Endometrium (tissue), 2 donors: ENCODE results near the gene VAV3.

Source experiments
- FAIRE-seq: peaks from 2 replicates; lab custom pipeline; 2012; peaks lifted over from hg19 to GRCh38; lab: Jason Lieb, UNC
- donor health status: control.
- donor health status: control.

The VAV3 gene

DNA sequence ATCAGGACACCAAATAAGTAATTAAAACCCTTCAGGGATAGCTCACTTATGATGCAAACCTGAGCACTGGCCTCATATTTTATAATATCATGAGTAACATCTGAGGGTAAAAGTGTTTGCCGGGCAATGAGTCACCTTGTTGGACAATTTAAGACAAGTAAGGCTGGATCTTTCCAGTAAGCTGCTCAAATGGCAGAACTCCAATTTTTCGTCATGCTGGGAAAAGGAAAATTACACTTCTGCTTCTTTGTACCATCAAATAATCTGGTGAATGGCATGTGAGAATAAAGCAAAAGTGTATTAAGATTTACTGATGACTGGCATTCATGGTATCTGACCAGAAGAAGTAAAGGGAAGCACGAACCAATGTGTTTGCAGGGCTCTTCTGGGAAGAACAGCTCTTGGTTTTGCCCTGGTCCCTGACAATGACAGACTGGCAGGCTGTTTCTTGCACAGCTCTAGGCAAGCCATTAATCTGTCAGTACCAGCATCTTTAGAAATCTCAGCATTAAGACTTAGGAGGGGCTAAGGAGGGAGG is 392.2 kb downstream of the VAV3 start:
- FAIRE-seq = no peak

DNA sequence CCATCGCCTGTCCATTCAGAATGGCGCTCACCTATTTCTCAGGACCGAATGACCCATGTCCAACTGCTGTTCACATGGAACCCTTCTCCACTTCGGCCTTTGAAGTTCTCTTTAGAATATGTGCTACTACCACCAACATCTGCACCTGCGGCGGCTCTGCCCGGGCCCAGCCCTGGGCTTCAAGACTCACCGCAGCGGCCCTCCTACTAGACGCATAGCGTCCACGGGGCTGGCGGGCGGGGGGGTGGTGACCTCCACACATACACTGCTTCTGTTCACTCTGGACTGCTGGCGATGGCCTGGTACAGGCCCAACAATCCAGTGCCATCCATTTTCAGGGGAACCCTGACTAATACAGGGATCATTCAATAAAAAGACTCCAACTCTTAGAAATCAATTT is 394.2 kb downstream of the VAV3 start:
- FAIRE-seq = no peak

DNA sequence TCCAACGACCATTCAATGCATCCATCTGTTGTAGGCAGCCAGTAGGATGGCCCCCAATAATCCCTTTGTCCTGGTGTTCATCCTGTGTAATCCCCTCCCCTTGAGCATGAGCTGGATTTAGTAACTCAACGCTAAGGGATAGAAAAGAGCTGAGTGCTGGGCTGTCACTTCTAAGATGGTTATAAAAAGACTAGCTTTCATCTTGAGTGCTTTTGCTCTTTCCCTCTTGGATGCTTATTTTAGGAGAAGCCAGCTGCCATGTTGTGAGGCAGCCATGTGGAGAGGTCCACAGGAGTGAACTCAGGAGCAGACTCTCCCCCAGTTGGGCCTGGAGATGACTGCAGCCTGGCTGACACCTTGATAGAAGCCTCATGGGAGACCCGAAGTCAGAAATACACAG is 401.5 kb downstream of the VAV3 start:
- FAIRE-seq = no peak

DNA sequence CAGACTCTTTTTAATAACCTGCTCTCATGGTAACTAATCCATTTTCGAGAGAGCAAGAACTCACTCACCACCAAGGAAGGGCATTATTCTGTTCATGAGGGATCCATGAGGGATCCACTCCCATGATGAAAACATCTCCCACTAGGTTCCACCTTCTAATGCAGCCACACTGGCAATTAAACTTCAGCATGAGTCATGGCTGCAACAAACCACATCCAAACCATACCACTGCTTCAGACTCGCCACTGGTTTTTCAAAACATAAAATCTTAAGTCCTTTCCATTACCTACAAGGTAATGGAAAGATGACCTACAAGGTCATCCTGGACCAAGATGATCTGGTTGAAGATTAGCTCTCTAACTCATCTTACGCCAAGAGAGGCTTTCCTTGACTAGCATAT is 405.1 kb downstream of the VAV3 start:
- FAIRE-seq = no peak

DNA sequence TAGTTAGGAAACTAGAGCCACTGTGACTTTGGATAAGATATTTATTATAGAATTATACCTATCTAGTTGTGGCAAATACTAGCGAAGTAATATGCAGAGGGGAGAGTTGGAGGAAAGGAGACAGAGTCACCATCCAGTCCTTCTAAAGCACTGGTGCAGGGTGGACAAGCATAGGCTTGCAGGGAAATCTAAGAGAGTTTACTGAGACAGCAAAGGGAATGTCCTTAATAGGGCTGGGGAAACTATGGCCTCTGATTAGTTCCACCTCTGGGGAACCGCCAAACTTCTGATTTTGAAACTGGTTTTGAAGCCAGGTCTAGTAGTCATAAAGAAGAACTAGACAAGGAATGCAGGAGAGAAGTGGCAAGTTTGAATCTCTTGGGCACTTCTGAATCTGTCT is 407.9 kb downstream of the VAV3 start:
- FAIRE-seq = no peak

DNA sequence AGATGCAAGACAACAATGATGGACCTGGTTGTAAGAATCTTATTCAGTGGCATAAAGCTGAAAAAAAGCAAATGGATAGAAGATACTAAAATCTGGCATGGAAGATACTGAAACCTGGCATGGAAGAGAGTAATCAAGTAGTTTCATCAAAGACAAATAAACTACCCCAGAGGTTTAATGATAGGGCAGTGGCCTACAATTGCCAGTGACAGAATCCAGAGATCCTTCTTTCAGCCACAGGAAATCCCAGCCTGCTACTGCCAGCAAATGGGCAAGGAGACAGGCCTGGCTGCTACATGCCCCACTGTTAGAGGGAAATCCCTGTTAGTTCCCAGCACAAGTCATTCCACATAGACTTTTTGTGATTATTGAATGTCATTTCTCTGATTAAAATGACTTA is 409.4 kb downstream of the VAV3 start:
- FAIRE-seq = no peak

DNA sequence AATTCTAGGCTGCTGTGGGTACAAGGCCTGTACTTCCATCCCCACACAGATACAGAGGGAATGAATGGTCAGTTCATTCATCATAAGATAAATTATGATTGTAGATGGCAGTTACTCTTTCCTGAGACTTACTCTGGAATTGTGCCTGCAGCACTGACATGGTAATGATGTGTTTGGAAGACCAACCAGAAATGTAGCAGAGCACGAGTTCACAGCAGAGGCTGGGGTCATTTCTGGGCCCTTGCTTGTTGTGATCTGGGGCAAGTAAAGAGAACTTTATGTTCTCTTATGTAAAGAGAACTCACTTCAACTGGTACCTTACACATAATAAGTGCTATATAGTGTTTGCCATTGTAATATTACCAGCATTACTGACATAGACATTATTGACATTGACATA is 412.2 kb downstream of the VAV3 start:
- no peak for FAIRE-seq

DNA sequence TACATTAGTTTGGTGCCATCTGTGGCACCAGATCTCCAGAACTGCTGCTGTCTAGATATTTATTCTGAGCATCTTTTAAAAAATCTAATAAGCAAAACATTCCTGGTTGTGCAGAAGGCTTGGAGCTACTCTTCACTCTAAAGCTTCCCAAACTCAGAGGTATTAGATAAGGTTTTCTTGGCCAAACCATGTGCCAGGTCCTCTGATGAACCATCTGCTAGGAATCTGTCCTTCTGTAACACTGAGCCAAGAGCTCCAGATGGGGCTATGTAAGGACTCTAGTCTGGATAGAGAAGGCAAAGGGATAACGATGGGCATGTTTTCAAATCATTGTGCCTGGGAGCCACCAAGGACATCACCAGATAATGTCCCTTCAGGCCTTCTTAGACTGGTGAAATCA is 413.5 kb downstream of the VAV3 start:
- FAIRE-seq = no peak

DNA sequence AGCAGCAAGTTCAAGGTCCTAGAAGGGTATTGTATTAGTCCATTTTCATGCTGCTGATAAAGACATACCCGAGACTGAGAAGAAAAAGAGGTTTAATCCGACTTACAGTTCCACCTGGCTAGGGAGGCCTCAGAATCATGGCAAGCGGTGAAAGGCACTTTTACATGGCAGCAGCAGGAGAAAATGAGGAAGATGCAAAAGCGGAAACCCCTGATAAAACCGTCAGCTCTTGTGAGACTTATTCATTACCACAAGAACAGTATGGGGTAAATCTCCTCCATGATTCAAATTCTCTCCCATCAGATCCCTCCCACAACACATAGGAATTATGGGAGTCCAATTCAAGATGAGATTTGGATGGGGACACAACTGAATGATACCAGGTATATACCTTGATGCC is 414.6 kb downstream of the VAV3 start:
- FAIRE-seq = no peak

DNA sequence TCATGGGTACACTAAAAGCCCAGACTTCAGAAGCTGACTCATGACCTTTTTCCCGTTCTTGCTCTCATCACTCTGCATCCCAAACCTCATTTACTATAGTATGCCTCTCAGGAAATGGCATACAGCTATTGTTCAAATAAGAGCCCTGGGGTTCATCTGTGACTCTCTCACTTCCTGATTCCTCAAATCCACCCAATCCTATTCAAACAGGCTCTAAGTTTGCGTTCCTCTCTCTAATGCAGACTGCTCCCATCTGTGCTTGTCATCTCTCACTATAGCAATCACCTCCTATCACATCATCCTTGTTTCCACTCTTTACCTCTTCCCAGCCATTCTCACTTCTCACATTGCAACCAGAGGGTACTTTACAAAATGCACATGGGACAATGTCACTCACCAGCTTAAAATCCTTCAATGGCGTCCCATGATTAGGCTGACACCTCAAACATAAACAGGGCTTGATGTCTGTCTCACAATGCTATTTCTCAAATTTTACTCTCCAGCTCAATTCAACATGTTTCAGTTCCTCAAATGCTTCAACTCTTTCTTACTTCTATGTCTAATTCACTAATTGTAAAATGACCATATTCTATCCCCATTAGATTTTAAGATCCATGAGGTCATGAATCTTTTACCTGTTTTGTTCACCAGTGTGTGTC is 415.7 kb downstream of the VAV3 start:
- FAIRE-seq = no peak

DNA sequence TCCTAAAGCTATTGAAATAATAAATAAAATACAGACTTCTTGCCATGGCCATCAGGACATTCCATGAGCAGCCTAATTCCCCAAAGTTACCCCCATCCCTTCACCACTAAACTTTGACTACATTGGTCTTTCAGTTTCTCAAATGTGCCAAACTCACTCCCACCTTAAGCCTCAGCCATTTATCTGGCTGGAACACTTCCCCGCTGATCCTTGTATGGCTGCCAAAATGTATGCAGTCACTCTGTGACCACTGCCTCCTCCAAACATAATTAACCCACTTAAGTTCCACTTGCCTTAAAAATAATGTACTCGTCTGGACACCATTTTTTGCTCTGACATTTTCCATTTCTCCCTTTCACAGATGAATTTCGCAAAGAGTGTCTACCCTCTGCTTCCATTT is 416.7 kb downstream of the VAV3 start:
- no peak for FAIRE-seq

DNA sequence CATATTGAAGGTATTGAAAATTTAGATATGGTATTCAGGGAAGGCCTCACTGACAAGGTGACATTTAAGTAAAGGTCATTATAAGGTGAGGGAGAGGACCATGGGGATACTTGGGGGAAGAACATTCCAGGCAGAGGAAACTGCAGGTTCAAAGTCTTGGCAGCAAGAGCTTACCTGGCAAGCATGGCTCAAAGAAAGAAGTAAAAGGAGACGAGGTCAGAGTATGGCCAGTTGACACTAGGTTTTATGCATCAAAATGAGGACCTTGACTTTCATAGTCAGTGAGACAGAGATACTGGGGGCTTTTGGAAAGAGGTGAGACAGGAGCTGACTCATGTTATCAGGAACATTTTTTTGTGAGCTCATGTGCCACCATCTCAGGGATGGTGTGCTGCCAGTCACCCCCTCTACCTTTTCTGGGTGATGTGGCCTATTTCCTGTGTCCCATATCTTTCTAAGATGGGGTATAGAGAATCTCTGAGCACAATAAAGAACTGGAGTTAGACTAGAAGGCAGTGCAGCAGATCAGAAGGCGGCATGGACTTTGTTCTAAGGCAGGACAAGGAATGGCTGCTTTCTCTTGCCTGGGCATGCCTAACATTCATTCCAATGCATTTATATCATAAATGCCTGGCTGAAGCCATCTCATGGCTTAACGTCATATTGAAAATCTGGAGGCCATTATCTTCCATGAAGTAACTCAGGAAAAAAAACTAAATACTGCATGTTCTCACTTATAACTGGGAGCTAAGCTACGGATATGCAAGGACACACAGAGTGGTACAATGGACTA is 417.4 kb downstream of the VAV3 start:
- no peak for FAIRE-seq

DNA sequence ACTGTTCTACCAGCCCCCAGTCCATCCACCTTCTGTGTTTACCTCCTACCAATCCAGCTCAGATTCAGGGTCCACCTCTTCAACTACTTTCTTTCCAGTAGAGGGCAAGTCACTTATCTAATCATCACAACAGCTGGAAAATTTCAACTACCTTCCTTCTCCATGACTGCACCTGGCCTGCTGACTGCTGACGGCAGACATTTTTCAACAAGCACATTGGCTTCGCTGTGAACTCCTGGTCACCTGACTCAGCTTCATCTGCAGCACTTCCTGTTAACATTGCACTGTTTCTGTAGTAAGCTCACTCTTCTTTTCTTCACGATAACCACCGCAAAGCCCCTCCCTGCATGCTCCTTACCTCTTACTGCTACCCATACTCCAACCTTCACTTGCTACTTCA is 418.4 kb downstream of the VAV3 start:
- FAIRE-seq = no peak

DNA sequence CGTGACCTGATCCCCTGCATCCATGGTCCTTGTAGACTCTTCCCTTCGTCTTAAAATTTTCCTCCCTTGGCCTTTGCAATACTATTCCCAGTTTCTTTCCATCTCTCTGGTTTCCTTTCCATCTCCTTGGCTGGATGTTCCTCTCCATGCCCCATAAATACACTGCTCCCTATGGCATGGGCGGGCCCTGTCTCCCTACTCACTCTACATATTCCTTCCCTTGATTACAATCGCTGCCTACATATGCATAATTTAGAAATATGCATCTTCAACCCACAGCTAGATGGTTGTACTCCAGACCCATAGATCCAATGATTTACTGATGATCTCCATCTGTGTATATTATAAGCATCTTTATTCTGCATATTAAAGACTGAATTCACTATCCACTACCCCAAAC is 419.1 kb downstream of the VAV3 start:
- no peak for FAIRE-seq

DNA sequence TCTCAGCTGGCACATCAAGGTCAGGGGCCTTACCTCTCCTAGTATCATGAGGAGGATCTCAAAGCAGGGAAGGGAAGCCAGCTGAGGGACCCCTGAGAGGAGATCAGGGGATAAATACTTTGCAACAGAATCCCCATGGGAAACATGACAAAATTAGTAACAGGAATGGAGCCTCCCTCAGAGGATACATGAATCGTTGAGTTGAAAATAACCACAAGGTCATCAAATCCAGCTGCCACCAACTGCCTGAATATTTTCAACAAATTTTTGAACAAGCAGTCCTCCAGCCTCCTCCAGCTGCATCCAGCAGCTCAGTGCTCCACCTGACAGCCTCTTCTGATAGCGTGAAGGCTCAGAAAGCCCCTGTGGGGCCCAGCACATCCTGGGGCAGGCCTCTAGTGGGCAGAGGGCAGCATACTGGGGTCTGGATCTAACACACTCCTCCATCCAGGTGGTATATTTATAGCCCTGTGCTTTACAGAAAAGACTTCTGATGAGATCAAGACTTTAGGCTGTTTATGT is 419.9 kb downstream of the VAV3 start:
- no peak for FAIRE-seq

DNA sequence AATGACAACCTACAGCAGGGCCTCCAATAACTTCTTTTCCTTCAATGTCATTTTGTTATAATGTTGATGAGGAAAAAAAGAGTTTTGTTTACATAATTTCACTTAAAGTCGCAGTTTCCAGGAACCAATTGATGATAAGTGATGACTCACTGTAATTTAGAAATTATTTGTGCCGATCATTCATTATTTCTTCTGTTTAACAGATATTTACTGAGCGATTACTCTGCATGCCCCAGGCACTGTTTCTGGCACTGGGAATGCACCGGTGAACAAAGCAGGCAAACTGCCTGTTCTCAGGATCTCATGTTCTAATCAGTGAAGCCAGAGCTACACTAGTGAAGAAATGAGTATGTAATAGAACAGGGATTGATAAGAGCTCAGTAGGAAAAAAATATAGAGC is 420.7 kb downstream of the VAV3 start:
- no peak for FAIRE-seq

DNA sequence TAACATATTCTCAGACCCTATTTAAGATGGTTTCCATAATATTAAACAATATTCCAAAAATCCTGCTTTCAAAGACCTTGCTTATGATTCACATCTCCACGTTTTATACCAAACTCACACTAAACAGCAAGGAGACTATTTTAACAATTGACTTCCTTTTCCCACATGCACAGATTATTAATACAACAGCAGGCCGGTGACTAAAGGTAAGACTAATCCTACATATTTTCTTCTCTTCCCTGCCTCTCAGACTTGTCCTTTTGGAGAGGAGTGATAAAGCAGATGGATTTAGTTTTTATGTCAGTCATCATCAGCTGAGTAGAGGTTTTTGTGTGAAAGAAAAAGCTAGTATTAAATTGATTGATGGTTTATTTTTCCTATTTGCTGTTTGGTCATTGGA is 423.6 kb downstream of the VAV3 start:
- no peak for FAIRE-seq

DNA sequence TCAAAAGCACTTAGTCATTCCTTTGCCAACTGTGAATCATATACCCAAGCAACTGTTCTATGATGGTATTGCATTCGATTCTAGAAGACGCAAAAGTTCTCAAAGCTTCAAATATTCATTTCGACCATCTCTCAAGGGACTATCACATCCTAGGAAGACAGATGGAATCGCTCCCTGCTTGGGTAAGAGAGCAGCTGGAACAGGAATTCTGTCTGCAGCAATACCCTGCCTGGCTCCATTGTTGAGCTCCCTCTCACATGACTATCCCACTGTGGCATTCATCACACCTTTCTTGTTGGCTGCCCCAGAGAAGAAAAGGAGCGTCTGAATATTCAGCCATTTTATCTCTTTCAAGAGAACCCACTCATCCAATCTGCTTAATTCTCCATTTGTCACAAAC is 426.5 kb downstream of the VAV3 start:
- FAIRE-seq = no peak

DNA sequence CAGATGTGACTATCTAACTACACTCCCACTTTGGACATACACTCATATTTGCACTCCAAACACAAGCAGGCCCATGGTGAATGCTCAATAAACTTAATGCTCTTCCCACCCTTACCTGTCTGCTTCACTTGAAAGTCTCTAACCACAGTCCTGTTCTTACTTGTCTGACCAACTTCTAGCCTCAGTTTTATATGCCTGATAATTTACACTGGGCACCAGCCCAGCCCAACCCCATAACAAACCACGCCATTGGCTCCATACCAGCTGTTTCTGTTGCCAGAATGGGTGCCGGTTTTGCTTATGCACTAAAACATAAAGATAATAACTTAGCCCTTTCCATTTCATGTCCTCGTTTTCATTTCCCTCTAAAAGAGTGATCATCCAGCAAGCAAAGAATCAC is 428.7 kb downstream of the VAV3 start:
- no peak for FAIRE-seq

DNA sequence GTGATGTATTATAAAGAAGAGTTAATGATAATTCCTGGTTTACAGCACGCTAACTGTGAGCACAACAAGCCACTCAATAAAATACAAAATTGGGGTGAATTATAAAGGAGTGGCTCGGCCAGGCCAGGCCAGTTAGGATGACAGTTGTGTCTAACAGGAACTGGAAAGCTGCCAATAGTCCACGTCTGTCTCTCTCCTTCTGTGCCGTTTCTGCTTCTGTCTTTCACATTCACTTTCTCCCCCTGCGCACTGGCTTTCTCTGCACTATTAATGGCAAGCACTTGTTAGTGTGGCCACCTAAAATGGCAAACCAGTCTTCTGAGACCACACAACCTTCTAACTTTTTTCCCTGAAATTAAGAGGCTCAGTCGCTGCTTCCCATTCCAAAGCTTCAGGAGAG is 429.9 kb downstream of the VAV3 start:
- FAIRE-seq = no peak

DNA sequence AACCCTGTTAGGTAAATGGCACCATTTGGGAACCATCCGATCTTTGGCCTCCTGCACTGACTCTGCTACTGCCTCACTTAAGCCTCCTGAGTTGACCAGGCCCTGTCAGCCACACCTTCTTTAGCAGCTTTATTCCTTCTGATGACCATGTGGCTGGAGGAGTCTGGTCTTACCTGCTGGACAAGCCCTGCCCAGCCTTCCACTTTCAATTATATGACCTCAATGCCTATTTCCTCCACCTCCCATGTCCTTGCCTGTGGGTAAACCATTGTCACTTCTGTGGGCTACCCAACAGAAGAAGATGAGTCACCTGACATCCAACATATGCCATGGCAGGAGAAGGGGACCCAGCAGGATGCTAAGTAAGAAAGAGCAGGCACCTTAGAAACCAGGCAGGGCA is 430.3 kb downstream of the VAV3 start:
- no peak for FAIRE-seq

DNA sequence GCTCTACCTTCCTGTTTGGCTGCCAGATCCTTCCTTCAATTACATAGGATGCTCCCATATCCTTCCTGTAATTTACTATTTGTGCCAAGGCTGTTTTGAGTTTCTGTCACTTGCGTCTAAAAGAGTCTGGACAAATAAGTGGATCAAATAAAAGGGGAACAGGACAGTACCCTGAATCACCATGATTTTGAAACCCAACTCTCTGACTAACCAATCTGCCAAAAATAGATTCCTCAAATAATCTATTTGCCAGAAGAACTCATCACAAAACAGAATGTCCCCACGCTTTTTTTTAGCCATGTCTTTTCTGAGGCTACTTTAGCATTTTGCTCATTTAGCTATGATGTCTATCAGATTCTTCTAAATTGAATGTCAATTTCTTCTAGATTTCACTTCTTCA is 431.5 kb downstream of the VAV3 start:
- FAIRE-seq = no peak

DNA sequence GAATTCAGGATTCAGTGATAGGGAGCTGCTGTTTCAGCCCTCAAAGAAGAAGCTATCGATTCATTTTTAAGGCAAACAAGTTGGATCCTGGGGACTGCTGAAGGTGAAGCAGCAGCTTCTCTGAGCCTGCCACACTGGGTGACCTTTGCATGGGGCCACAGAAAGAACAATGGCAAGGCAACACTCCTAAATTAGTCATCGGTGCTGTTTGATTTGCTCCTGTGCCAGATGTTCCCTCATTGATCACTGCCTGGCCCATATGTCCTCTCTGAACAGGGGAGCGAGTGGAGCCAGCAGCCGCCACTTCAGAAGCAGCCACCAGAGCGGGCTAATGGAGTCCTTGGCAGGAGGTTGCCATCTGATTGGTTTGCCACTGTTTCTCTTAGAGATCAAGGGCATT is 432.7 kb downstream of the VAV3 start:
- FAIRE-seq = no peak
